HCT116 (cell line): ENCODE results near the gene TACC3.

Source experiments
- CEBPB ChIP-seq: IDR thresholded peaks from 2 replicates; pipeline ENCODE4 v1.6.1; 2012; ENCODE audit warnings: low read depth
- EZH2 ChIP-seq: fragments of 200-600 bp; sonication (generic); IDR thresholded peaks from 2 replicates; pipeline ENCODE4 v1.6.1; 2017; ENCODE audit warnings: antibody characterized with exemption, mixed run types
- EZH2phosphoT487 ChIP-seq: fragments of 200-600 bp; IDR thresholded peaks from 2 replicates; pipeline ENCODE4 v1.6.1; 2018; ENCODE audit warnings: antibody characterized with exemption, borderline replicate concordance
- POLR2A ChIP-seq: IDR thresholded peaks from 2 replicates; pipeline ENCODE4 v1.7.0; 2011; ENCODE audit warnings: borderline replicate concordance; ENCODE audit not compliant: insufficient read depth, insufficient read length; ENCODE audit errors: extremely low read depth
- POLR2AphosphoS5 ChIP-seq: IDR thresholded peaks from 2 replicates; pipeline ENCODE4 v1.6.1; 2011; ENCODE audit warnings: mild to moderate bottlenecking, low read depth, low read length, moderate library complexity
- RAD21 ChIP-seq: IDR thresholded peaks from 2 replicates; pipeline ENCODE4 v1.6.1; 2012; ENCODE audit warnings: low read depth, mild to moderate bottlenecking
- SIN3A ChIP-seq: IDR thresholded peaks from 2 replicates; pipeline ENCODE4 v1.6.1; 2012; ENCODE audit warnings: low read depth
- ZFX ChIP-seq: fragments of 450-650 bp; IDR thresholded peaks from 2 replicates; pipeline ENCODE4 v1.6.1; 2017
- ZNF274 ChIP-seq: fragments of 200-500 bp; sonication (Bioruptor generic); IDR thresholded peaks from 2 replicates; pipeline ENCODE4 v1.6.1; 2014; ENCODE audit warnings: mild to moderate bottlenecking, low read depth, low read length, inconsistent platforms
- TF ChIP-seq, protein P1 (sequence below), 3 experiments: fragments of 200-600 bp in 1 of 3; sonication (generic) in 1 of 3; IDR thresholded peaks in 2 of 3; conservative IDR thresholded peaks in 1 of 3; 2 replicates each; pipeline ENCODE4 v1.5.1; 2012 to 2017; ENCODE audit warnings: low read depth in 2 of 3, low read length in 2 of 3, antibody characterized with exemption in 1 of 3, borderline replicate concordance in 1 of 3, control low read depth in 1 of 3, mild to moderate bottlenecking in 1 of 3, mixed read lengths in 1 of 3, mixed run types in 1 of 3, moderate library complexity in 1 of 3; ENCODE audit not compliant: insufficient read depth in 1 of 3

DNA sequence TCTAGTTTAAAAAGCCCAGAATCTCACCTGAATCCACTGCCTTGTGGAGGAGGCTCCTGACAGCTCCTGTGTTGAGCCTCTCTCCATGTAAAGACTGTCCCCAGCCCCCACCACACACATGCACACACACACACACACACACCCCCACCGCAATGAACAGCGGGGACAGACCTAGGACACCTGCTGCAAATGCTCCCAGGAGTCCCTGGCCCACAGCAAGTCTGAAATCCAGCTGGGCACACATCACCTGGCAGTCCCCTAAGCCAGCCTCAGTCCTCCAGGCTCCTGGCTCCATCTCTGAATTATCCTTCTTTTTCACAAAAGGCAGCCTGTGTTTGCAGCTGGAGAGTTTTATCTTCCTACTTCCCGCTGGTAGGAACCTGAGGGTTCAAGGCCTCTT lies 30.6 kb upstream of the TACC3 start:
- TF ChIP-seq POLR2AphosphoS5, result no peak
- TF ChIP-seq, protein P1, sequence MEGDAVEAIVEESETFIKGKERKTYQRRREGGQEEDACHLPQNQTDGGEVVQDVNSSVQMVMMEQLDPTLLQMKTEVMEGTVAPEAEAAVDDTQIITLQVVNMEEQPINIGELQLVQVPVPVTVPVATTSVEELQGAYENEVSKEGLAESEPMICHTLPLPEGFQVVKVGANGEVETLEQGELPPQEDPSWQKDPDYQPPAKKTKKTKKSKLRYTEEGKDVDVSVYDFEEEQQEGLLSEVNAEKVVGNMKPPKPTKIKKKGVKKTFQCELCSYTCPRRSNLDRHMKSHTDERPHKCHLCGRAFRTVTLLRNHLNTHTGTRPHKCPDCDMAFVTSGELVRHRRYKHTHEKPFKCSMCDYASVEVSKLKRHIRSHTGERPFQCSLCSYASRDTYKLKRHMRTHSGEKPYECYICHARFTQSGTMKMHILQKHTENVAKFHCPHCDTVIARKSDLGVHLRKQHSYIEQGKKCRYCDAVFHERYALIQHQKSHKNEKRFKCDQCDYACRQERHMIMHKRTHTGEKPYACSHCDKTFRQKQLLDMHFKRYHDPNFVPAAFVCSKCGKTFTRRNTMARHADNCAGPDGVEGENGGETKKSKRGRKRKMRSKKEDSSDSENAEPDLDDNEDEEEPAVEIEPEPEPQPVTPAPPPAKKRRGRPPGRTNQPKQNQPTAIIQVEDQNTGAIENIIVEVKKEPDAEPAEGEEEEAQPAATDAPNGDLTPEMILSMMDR (IDR thresholded peaks at IDR 0.05 in 2 of 3, conservative IDR thresholded peaks at IDR 0.05 in 1 of 3; ENCODE audit: borderline replicate concordance in 1 of 3, insufficient read depth in 1 of 3, low read depth in 2 of 3, low read length in 2 of 3), result no peak
- no peak for TF ChIP-seq ZFX
- TF ChIP-seq POLR2A, result no peak
- TF ChIP-seq SIN3A, result no peak
- TF ChIP-seq CEBPB, result no peak
- no peak for TF ChIP-seq EZH2
- TF ChIP-seq ZNF274, result no peak
- no peak for TF ChIP-seq EZH2phosphoT487
- no peak for TF ChIP-seq RAD21
